Hepatocyte (in vitro differentiated cells): ENCODE results near the gene CD52.

Experiments
- EZH2 ChIP-seq: fragments of 200-600 bp; sonication (generic); IDR thresholded peaks from 2 replicates; pipeline ENCODE4 v1.6.1; 2016; ENCODE audit warnings: antibody characterized with exemption, mild to moderate bottlenecking, borderline replicate concordance
- EZH2phosphoT487 ChIP-seq: fragments of 200-600 bp; sonication (generic); IDR thresholded peaks from one replicate; pipeline ENCODE4 v1.6.1; 2018; ENCODE audit warnings: antibody characterized with exemption, mild to moderate bottlenecking, low read depth, moderate library complexity; ENCODE audit not compliant: unreplicated experiment, severe bottlenecking
- TF ChIP-seq, protein P1 (sequence below): fragments of 200-600 bp; sonication (generic); IDR thresholded peaks from 2 replicates; pipeline ENCODE4 v1.5.1; 2016; ENCODE audit warnings: antibody characterized with exemption, mild to moderate bottlenecking; ENCODE audit not compliant: poor library complexity

DNA sequence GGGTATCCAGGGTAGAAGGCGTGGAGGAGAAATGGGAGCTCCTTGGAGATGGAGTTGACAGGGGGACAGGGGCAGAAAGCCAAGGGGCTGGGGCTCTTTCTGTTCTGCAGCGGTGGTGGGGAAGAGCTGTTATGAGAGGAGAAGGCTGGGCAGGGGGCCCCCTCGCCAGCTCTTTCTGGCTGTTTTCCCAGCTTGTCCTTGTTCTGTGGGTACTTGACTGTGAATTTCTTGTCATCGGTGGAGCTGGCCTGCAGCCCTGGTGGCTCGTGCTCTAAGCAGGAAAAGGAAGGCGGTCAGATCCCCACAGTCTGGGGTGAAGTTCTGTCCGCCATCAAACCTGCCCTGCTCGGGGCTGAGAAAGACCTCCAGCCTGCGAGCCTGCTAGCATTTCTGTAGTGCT is 47.2 kb downstream of the CD52 start:
- TF ChIP-seq, protein P1, sequence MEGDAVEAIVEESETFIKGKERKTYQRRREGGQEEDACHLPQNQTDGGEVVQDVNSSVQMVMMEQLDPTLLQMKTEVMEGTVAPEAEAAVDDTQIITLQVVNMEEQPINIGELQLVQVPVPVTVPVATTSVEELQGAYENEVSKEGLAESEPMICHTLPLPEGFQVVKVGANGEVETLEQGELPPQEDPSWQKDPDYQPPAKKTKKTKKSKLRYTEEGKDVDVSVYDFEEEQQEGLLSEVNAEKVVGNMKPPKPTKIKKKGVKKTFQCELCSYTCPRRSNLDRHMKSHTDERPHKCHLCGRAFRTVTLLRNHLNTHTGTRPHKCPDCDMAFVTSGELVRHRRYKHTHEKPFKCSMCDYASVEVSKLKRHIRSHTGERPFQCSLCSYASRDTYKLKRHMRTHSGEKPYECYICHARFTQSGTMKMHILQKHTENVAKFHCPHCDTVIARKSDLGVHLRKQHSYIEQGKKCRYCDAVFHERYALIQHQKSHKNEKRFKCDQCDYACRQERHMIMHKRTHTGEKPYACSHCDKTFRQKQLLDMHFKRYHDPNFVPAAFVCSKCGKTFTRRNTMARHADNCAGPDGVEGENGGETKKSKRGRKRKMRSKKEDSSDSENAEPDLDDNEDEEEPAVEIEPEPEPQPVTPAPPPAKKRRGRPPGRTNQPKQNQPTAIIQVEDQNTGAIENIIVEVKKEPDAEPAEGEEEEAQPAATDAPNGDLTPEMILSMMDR, result no peak
- TF ChIP-seq EZH2, result no peak
- no peak for TF ChIP-seq EZH2phosphoT487
